NB4 (cell line): Measurements from ENCODE around the gene NLRX1.
"Not testable (repeated sequence)": the region's sequence is repeated elsewhere in the genome, so short reads cannot be mapped to it uniquely, and the experiment has no call there.

Experiments used
- CTCF ChIP-seq: IDR thresholded peaks from one replicate; pipeline ENCODE4 v1.5.1; 2012; ENCODE audit warnings: low read depth, low read length
- MAX ChIP-seq: IDR thresholded peaks from 2 replicates; pipeline ENCODE4 v1.6.1; 2011; ENCODE audit warnings: low read depth, low read length
- POLR2A ChIP-seq: IDR thresholded peaks from 2 replicates; pipeline ENCODE4 v1.6.1; 2011; ENCODE audit warnings: mild to moderate bottlenecking; ENCODE audit not compliant: insufficient read length; ENCODE audit errors: extremely low read depth

GRCh38 chr11:119167077-119167458, 1.5 kb upstream of the NLRX1 start:
- not testable (repeated sequence) for TF ChIP-seq CTCF, MAX, POLR2A
